HCT116 (cell line): ENCODE measurements around the gene NEDD4L. TPM values are rescaled to one million over a fixed set of nuclear protein-coding genes. Genes with fewer than 3 reads are reported as not detected.

ENCODE experiments used
- ATAC-seq: fragments of 200-7000 bp; cut with Tn5 transposase; 2 replicates; pipeline ENCODE4 v1.9.1; 2020; ENCODE audit warnings: mild to moderate bottlenecking, moderate library complexity
- BruUV-seq: library from RNA; stranded (reverse); fragments of 400-500 nt; replicated peaks from 2 replicates; lab custom pipeline; 2021; lab: Mats Ljungman, UMichigan
- CTCF ChIA-PET: fragments of 300-600 bp; sonication (Branson Sonifier 250); formaldehyde crosslinking; loops from one replicate; lab custom pipeline; 2021; ENCODE audit warnings: antibody characterized with exemption; lab: Charles Lee
- POLR2A ChIA-PET: fragments of 300-600, 350-600 bp; sonication (Branson Sonifier 250); formaldehyde crosslinking; loops from one replicate; lab custom pipeline; 2021; ENCODE audit warnings: antibody characterized with exemption; lab: Charles Lee
- RAD21 ChIA-PET, 2 experiments: fragments of 300-600 bp; sonication (Branson Sonifier 250); formaldehyde crosslinking; loops; one replicate each; lab custom pipeline; 2023; ENCODE audit warnings: low total read pairs in 2 of 2; ENCODE audit not compliant: uncharacterized antibody in 2 of 2, unreplicated experiment in 2 of 2, low non-redundant PET in 1 of 2; lab: Charles Lee
- DNase-seq: peaks from one replicate; pipeline ENCODE4 v3.0.0-alpha.2; 2010; ENCODE audit warnings: low read depth, low spot score
- H2AFZ ChIP-seq: fragments of 200-600 bp; shearing (Covaris generic), sonication (generic); 2 replicates; pipeline ENCODE4 v1.6.1; 2017; ENCODE audit warnings: low read depth, mixed run types, mixed read lengths, antibody characterized with exemption, low read length; ENCODE audit not compliant: poor library complexity, severe bottlenecking
- H3K27ac ChIP-seq: 2 replicates; pipeline ENCODE4 v1.5.1; 2012; ENCODE audit warnings: low read depth, low read length
- H3K27me3 ChIP-seq: fragments of 200-600 bp; sonication (generic); 2 replicates; pipeline ENCODE4 v1.6.1; 2016; ENCODE audit warnings: mixed run types, low read length, mixed read lengths; ENCODE audit not compliant: insufficient read depth
- H3K36me3 ChIP-seq, 2 experiments: fragments of 200-500 bp in 1 of 2; fragments of 200-600 bp in 1 of 2; sonication (Bioruptor generic) in 1 of 2; sonication (generic) in 1 of 2; 2 replicates each; pipeline versions ENCODE4 v1.5.1 to v1.6.1; 2014 to 2016; ENCODE audit warnings: low read length in 2 of 2, inconsistent platforms in 1 of 2, mixed read lengths in 1 of 2, mixed run types in 1 of 2; ENCODE audit not compliant: insufficient read depth in 2 of 2, control insufficient read depth in 1 of 2
- H3K4me1 ChIP-seq, 2 experiments: fragments of 200-600 bp in 1 of 2; sonication (generic) in 1 of 2; 2 replicates each; pipeline versions ENCODE4 v1.5.1 to v1.6.1; 2012 to 2017; ENCODE audit warnings: low read length in 2 of 2, inconsistent platforms in 1 of 2, mild to moderate bottlenecking in 1 of 2, mixed read lengths in 1 of 2, mixed run types in 1 of 2, moderate library complexity in 1 of 2; ENCODE audit not compliant: insufficient read depth in 2 of 2, control insufficient read depth in 1 of 2
- H3K4me2 ChIP-seq: fragments of 200-600 bp; sonication (generic); 2 replicates; pipeline ENCODE4 v1.6.1; 2017; ENCODE audit warnings: mixed run types, low read length, mixed read lengths
- H3K4me3 ChIP-seq, 2 experiments: fragments of 200-600 bp in 1 of 2; sonication (generic) in 1 of 2; replicated peaks in 1 of 2; 2 replicates each; pipeline ENCODE4 v1.5.1; 2011 to 2016; ENCODE audit warnings: low read length in 2 of 2, control low read depth in 1 of 2, low read depth in 1 of 2, mild to moderate bottlenecking in 1 of 2, mixed read lengths in 1 of 2, mixed run types in 1 of 2
- H3K79me2 ChIP-seq: fragments of 200-600 bp; sonication (generic); 2 replicates; pipeline ENCODE4 v1.6.1; 2017; ENCODE audit warnings: mild to moderate bottlenecking, mixed run types, low read length, moderate library complexity, mixed read lengths; ENCODE audit not compliant: insufficient read depth
- H3K9ac ChIP-seq: fragments of 200-600 bp; sonication (generic); 2 replicates; pipeline ENCODE4 v1.6.1; 2016; ENCODE audit warnings: low read length, mixed read lengths
- H3K9me2 ChIP-seq: fragments of 200-600 bp; sonication (generic), shearing (Covaris generic); 2 replicates; pipeline ENCODE4 v1.6.1; 2017; ENCODE audit warnings: mixed run types, mild to moderate bottlenecking, moderate library complexity; ENCODE audit not compliant: insufficient read depth
- H3K9me3 ChIP-seq, 2 experiments: fragments of 200-500 bp in 1 of 2; fragments of 200-600 bp in 1 of 2; sonication (Bioruptor generic) in 1 of 2; sonication (generic) in 1 of 2; 2 replicates each; pipeline ENCODE4 v1.6.1; 2014 to 2017; ENCODE audit warnings: low read length in 2 of 2, mixed read lengths in 2 of 2, inconsistent platforms in 1 of 2, low read depth in 1 of 2, mild to moderate bottlenecking in 1 of 2, mixed run types in 1 of 2, moderate library complexity in 1 of 2; ENCODE audit not compliant: control insufficient read depth in 1 of 2, insufficient read depth in 1 of 2
- H4K20me1 ChIP-seq: fragments of 200-600 bp; sonication (generic), shearing (Covaris generic); 2 replicates; pipeline ENCODE4 v1.6.1; 2017; ENCODE audit warnings: mixed run types, mild to moderate bottlenecking, moderate library complexity; ENCODE audit not compliant: insufficient read depth
- CBX3 ChIP-seq: IDR thresholded peaks from 2 replicates; pipeline ENCODE4 v1.6.1; 2012; ENCODE audit warnings: low read depth
- EGR1 ChIP-seq: IDR thresholded peaks from 2 replicates; pipeline ENCODE4 v1.6.1; 2012; ENCODE audit warnings: low read depth
- EZH2 ChIP-seq: fragments of 200-600 bp; sonication (generic); IDR thresholded peaks from 2 replicates; pipeline ENCODE4 v1.6.1; 2017; ENCODE audit warnings: antibody characterized with exemption, mixed run types
- POLR2AphosphoS5 ChIP-seq: IDR thresholded peaks from 2 replicates; pipeline ENCODE4 v1.6.1; 2011; ENCODE audit warnings: mild to moderate bottlenecking, low read depth, low read length, moderate library complexity
- RAD21 ChIP-seq: IDR thresholded peaks from 2 replicates; pipeline ENCODE4 v1.6.1; 2012; ENCODE audit warnings: low read depth, mild to moderate bottlenecking
- SIN3A ChIP-seq: IDR thresholded peaks from 2 replicates; pipeline ENCODE4 v1.6.1; 2012; ENCODE audit warnings: low read depth
- SRF ChIP-seq: IDR thresholded peaks from 2 replicates; pipeline ENCODE4 v1.6.1; 2012; ENCODE audit warnings: low read depth
- intact Hi-C: fragments of 100-400 bp; cut with micrococcal nuclease; formaldehyde crosslinking; loops from 2 replicates; pipeline ENCODE4 v1.10.0; 2022
- microRNA counts: library from miRNA; unstranded; fragments of <30 nt; microRNA quantifications from one replicate; lab custom pipeline; 2015
- microRNA-seq: library from miRNA; unstranded; fragments of <30 nt; microRNA quantifications from one replicate; pipeline ENCODE4, GENCODE V29; 2016; ENCODE audit warnings: borderline number of aligned reads
- total RNA-seq: library from RNA; stranded (reverse); gene quantifications from one replicate; pipeline ENCODE4 v1.2.1, GENCODE V29; 2021; ENCODE audit not compliant: unreplicated experiment
- TF ChIP-seq, protein P1 (sequence below): IDR thresholded peaks from 2 replicates; pipeline ENCODE4 v1.6.1; 2011; ENCODE audit warnings: mild to moderate bottlenecking, low read length, moderate library complexity; ENCODE audit not compliant: insufficient replicate concordance; ENCODE audit errors: extremely low read depth
- TF ChIP-seq, protein P2 (sequence below): IDR thresholded peaks from 2 replicates; pipeline ENCODE4 v1.6.1; 2012
- TF ChIP-seq, protein P3 (sequence below): IDR thresholded peaks from 2 replicates; pipeline ENCODE4 v1.6.1; 2012; ENCODE audit warnings: low read depth

Gene NEDD4L
- total RNA-seq, 1 experiment from 2014 or later: 41.5 TPM

DNA sequence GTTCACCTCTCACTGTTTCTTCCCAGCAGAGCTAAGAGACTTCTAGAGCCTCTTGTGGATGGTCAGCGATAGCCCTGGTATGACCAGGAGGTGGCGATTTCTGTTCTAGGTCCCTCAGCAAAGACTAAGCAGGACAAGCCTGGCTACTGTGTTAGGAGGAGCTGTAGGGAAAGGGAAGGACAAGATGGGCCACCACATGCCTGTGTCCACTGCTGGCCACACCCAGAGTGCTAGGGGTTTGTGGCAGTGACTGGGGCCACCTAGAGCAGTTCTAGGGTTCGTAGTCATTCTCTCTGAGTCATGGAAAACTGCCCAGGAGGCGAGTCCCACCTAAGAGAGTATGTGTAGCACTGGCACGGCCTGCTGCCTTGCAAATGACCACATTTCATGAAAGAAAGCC lies 405.4 kb downstream of the NEDD4L start:
- Histone ChIP-seq H3K9me2 (no peaks in the 10 kb centered on the region), H3K4me1 (peaks cover 0 to 11% of the 10 kb centered on the region in 2 experiments; a peak in 2 of 4 replicates), H4K20me1 (no peaks in the 10 kb centered on the region), H2AFZ (no peak overlapping the region), H3K9ac (no peak overlapping the region), H3K27me3 (no peaks in the 10 kb centered on the region), H3K36me3 (no peaks in the 10 kb centered on the region), H3K9me3 (no peaks in the 10 kb centered on the region), H3K27ac (no peak overlapping the region), H3K79me2 (no peaks in the 10 kb centered on the region), H3K4me2 (no peak overlapping the region), H3K4me3 (no peak overlapping the region)
- intact Hi-C loops: no loop called here
- RAD21 ChIA-PET: no interaction called here
- CTCF ChIA-PET: no interaction called here
- POLR2A ChIA-PET: no interaction called here
- no TSS peak for BruUV-seq
- ATAC-seq: no peak; the same call in 1 of the 2 replicates
- DNase-seq: no peak
- TF ChIP-seq POLR2AphosphoS5 (no peak), SRF (no peak), SIN3A (no peak), RAD21 (no peak), CBX3 (no peak), EGR1 (no peak), EZH2 (no peak)
- TF ChIP-seq, protein P1, sequence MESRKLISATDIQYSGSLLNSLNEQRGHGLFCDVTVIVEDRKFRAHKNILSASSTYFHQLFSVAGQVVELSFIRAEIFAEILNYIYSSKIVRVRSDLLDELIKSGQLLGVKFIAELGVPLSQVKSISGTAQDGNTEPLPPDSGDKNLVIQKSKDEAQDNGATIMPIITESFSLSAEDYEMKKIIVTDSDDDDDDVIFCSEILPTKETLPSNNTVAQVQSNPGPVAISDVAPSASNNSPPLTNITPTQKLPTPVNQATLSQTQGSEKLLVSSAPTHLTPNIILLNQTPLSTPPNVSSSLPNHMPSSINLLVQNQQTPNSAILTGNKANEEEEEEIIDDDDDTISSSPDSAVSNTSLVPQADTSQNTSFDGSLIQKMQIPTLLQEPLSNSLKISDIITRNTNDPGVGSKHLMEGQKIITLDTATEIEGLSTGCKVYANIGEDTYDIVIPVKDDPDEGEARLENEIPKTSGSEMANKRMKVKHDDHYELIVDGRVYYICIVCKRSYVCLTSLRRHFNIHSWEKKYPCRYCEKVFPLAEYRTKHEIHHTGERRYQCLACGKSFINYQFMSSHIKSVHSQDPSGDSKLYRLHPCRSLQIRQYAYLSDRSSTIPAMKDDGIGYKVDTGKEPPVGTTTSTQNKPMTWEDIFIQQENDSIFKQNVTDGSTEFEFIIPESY: no peak
- TF ChIP-seq, protein P2, sequence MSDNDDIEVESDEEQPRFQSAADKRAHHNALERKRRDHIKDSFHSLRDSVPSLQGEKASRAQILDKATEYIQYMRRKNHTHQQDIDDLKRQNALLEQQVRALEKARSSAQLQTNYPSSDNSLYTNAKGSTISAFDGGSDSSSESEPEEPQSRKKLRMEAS: no peak
- TF ChIP-seq, protein P3, sequence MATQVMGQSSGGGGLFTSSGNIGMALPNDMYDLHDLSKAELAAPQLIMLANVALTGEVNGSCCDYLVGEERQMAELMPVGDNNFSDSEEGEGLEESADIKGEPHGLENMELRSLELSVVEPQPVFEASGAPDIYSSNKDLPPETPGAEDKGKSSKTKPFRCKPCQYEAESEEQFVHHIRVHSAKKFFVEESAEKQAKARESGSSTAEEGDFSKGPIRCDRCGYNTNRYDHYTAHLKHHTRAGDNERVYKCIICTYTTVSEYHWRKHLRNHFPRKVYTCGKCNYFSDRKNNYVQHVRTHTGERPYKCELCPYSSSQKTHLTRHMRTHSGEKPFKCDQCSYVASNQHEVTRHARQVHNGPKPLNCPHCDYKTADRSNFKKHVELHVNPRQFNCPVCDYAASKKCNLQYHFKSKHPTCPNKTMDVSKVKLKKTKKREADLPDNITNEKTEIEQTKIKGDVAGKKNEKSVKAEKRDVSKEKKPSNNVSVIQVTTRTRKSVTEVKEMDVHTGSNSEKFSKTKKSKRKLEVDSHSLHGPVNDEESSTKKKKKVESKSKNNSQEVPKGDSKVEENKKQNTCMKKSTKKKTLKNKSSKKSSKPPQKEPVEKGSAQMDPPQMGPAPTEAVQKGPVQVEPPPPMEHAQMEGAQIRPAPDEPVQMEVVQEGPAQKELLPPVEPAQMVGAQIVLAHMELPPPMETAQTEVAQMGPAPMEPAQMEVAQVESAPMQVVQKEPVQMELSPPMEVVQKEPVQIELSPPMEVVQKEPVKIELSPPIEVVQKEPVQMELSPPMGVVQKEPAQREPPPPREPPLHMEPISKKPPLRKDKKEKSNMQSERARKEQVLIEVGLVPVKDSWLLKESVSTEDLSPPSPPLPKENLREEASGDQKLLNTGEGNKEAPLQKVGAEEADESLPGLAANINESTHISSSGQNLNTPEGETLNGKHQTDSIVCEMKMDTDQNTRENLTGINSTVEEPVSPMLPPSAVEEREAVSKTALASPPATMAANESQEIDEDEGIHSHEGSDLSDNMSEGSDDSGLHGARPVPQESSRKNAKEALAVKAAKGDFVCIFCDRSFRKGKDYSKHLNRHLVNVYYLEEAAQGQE: no peak

MicroRNA genes within 50 kb of the gene (microRNA counts, 767-probe panel; counts per million panel counts)
- not detected for microRNA hsa-miR-122-5p (lab: Ali Mortazavi, UCI)

Small RNAs within 50 kb of the gene (microRNA-seq; reads per million reads assigned to microRNA genes)
- gene MIR3591: not detected

Other genes starting within 250 kb of the NEDD4L start
- gene ATP8B1, start 240.9 kb upstream of the NEDD4L start, total RNA-seq: 15.9 TPM